ENCODE results near the gene ARMC9. TPM values are rescaled to one million over a fixed set of nuclear protein-coding genes. Genes with fewer than 3 reads are reported as not detected.

Gene ARMC9
- total and polyA plus RNA-seq, 4 donors = 20.5 to 51.6 (median 38.6) TPM

- peaks cover 12 to 42% (median 30%) of the 10 kb centered on the region in 4 donors for H3K36me3 ChIP-seq (ENCODE audit: control insufficient read depth in 4 of 4, insufficient read depth in 4 of 4, low read length in 4 of 4)
- H3K9ac ChIP-seq (ENCODE audit: insufficient read depth in 1 of 2, low read length in 2 of 2) = no peak overlapping the region
- H3K4me1 ChIP-seq (ENCODE audit: control insufficient read depth in 5 of 5, insufficient read depth in 5 of 5, low read length in 5 of 5) = peaks cover 0 to 11% (median 0%) of the 10 kb centered on the region in 5 donors
- no peak overlapping the region for H3K4me3 ChIP-seq
- H3K9me3 ChIP-seq (ENCODE audit: control insufficient read depth in 4 of 4, insufficient read depth in 3 of 4, low read length in 3 of 4) = no peaks in the 10 kb centered on the region
- 62 to 80% methylated on average over 4 of the region's 4 CpGs for WGBS, 2 donors
- no peaks in the 10 kb centered on the region for H3K27me3 ChIP-seq (ENCODE audit: control insufficient read depth in 3 of 3, insufficient read depth in 3 of 3, low read length in 2 of 3)
- no peak for DNase-seq
- TF ChIP-seq, protein P1, sequence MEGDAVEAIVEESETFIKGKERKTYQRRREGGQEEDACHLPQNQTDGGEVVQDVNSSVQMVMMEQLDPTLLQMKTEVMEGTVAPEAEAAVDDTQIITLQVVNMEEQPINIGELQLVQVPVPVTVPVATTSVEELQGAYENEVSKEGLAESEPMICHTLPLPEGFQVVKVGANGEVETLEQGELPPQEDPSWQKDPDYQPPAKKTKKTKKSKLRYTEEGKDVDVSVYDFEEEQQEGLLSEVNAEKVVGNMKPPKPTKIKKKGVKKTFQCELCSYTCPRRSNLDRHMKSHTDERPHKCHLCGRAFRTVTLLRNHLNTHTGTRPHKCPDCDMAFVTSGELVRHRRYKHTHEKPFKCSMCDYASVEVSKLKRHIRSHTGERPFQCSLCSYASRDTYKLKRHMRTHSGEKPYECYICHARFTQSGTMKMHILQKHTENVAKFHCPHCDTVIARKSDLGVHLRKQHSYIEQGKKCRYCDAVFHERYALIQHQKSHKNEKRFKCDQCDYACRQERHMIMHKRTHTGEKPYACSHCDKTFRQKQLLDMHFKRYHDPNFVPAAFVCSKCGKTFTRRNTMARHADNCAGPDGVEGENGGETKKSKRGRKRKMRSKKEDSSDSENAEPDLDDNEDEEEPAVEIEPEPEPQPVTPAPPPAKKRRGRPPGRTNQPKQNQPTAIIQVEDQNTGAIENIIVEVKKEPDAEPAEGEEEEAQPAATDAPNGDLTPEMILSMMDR (IDR thresholded peaks at IDR 0.05; ENCODE audit: control extremely low read depth, extremely low read depth) = no peak
- no peak overlapping the region for H3K27ac ChIP-seq (ENCODE audit: low read depth in 1 of 2, low read length in 1 of 2)
- no peak for ATAC-seq (ENCODE audit: insufficient read depth, low FRiP score)
These were observed 29.8 kb upstream of the ARMC9 start for GRCh38 chr2:231168460-231169139.

DNA sequence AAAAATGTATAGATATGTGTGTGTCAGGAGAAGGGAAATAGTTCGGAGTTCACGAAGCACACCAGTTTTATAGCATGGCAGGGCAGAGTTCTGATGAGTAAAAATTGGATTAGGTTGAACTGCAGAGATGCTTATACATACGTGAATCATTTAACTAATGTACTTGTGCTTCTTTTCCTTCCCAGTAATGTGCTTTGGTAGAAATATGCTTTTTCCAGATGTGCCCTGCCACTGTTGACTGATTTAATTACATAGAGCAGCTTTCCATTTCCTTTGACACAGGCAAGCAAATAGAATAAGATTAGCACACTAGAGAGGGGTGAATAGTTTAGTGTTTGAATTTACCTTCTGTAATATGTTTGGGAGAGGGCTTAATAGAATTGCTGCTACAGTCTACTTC, 28.9 kb upstream of the ARMC9 start:
- Histone ChIP-seq H3K27me3 (ENCODE audit: control insufficient read depth in 3 of 3, insufficient read depth in 3 of 3, low read length in 2 of 3) (no peaks in the 10 kb centered on the region), H3K9me3 (ENCODE audit: control insufficient read depth in 4 of 4, insufficient read depth in 3 of 4, low read length in 3 of 4) (no peaks in the 10 kb centered on the region), H3K36me3 (ENCODE audit: control insufficient read depth in 4 of 4, insufficient read depth in 4 of 4, low read length in 4 of 4) (peaks cover 12 to 41% (median 30%) of the 10 kb centered on the region in 4 donors), H3K27ac (ENCODE audit: low read depth in 1 of 2, low read length in 1 of 2) (no peak overlapping the region), H3K9ac (ENCODE audit: insufficient read depth in 1 of 2, low read length in 2 of 2) (no peak overlapping the region), H3K4me3 (no peak overlapping the region), H3K4me1 (ENCODE audit: control insufficient read depth in 5 of 5, insufficient read depth in 5 of 5, low read length in 5 of 5) (peaks cover 0 to 11% (median 0%) of the 10 kb centered on the region in 5 donors)
- DNase-seq (no peak), ATAC-seq (ENCODE audit: insufficient read depth, low FRiP score) (no peak)
- 77 to 85% methylated on average over 3 of the region's 3 CpGs for WGBS, 2 donors
- TF ChIP-seq, protein P1 (IDR thresholded peaks at IDR 0.05; ENCODE audit: control extremely low read depth, extremely low read depth) = no peak

DNA sequence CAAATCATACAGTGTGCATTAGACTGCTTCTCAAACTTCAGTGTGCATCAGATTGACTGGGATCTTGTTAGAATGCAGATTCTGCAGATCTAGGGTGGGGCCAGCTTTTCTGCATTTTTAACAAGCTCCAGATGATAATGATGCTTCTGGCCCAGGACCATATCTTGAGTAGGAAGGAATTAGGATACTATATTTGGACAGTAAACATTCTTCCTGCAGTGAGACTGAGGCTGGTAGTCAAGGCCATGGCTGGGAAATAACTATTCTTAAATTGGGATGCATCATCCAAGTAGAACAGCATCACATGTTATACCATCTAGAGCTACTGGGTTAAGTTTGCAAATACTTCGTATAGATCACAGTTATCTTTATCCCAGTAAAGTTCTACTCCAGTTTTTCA, 28.4 kb upstream of the ARMC9 start:
- Histone ChIP-seq H3K4me1 (ENCODE audit: control insufficient read depth in 5 of 5, insufficient read depth in 5 of 5, low read length in 5 of 5) (peaks cover 0 to 11% (median 0%) of the 10 kb centered on the region in 5 donors), H3K9me3 (ENCODE audit: control insufficient read depth in 4 of 4, insufficient read depth in 3 of 4, low read length in 3 of 4) (no peaks in the 10 kb centered on the region), H3K27ac (ENCODE audit: low read depth in 1 of 2, low read length in 1 of 2) (no peak overlapping the region), H3K9ac (ENCODE audit: insufficient read depth in 1 of 2, low read length in 2 of 2) (no peak overlapping the region), H3K4me3 (no peak overlapping the region), H3K36me3 (ENCODE audit: control insufficient read depth in 4 of 4, insufficient read depth in 4 of 4, low read length in 4 of 4) (peaks cover 13 to 39% (median 31%) of the 10 kb centered on the region in 4 donors), H3K27me3 (ENCODE audit: control insufficient read depth in 3 of 3, insufficient read depth in 3 of 3, low read length in 2 of 3) (no peaks in the 10 kb centered on the region)
- TF ChIP-seq, protein P1 (IDR thresholded peaks at IDR 0.05; ENCODE audit: control extremely low read depth, extremely low read depth) = no peak
- no peak for ATAC-seq (ENCODE audit: insufficient read depth, low FRiP score)
- DNase-seq = no peak
- WGBS, 2 donors = 71 to 85% methylated on average over 1 of the region's 1 CpG

Data from lung (tissue), 12 donors.